GM12873 (cell line): ENCODE results near the gene ZNF555.

Experiments
- TF ChIP-seq, protein P1 (sequence below): IDR thresholded peaks from 2 replicates; pipeline ENCODE4 v1.5.1; 2012; ENCODE audit warnings: low read depth, mild to moderate bottlenecking, moderate library complexity, low read length, control low read depth; ENCODE audit not compliant: insufficient read depth; ENCODE audit errors: missing control alignments

The ZNF555 gene

DNA sequence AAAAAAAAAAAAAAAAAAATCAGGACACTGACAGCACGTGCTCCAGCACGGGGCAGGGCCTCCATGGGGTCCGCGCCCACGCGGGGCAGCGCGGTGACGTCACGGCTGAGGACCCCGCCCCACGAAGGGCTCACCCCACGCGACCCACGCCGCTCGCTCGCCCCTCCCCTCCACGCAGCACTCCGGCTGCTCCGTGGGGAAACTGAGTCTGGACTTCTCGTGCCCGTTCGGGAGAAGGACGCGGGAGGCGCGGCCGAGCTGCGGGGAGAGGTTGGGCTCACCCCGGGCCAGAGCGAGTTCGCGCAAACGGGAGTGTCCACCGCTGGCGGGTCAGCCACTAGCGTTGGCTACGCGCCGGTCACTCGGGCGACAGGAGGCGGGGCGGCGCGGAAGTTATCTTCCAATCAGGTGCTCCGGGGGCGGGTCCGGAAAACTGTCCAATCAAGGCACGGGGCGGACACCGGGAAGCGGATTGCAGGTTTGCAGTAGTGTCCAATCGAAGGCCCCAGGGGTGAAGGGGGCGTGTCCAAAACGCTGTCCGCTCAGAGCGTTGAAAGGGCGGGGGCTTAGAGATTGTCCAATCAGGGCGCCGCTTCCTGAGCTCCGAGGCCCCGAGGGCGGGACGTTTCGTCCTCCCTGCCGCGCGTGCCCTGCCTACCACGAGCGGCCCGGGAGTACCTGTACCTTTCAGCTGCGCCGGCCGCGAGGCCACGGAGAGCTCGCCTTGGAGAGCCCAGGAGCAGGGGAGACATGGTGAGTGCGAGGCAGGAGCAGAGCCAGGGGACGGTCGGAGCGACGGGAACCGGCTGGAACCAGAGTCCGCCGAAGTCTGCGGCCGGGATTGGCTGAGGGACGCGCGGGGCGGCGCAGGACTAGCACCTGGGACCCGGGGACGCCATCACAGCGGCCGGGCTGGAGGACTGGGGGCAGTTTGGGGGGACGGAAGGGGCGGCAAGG is 59.3 kb downstream of the ZNF555 start, which contains the start of gene ZNF57:
Gene ZNF57 (plus strand): TSS at position 633 of the 957 bp plus-strand sequence. CDS start 118 bp downstream, at position 751.
- TF ChIP-seq, protein P1, sequence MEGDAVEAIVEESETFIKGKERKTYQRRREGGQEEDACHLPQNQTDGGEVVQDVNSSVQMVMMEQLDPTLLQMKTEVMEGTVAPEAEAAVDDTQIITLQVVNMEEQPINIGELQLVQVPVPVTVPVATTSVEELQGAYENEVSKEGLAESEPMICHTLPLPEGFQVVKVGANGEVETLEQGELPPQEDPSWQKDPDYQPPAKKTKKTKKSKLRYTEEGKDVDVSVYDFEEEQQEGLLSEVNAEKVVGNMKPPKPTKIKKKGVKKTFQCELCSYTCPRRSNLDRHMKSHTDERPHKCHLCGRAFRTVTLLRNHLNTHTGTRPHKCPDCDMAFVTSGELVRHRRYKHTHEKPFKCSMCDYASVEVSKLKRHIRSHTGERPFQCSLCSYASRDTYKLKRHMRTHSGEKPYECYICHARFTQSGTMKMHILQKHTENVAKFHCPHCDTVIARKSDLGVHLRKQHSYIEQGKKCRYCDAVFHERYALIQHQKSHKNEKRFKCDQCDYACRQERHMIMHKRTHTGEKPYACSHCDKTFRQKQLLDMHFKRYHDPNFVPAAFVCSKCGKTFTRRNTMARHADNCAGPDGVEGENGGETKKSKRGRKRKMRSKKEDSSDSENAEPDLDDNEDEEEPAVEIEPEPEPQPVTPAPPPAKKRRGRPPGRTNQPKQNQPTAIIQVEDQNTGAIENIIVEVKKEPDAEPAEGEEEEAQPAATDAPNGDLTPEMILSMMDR, result no peak

DNA sequence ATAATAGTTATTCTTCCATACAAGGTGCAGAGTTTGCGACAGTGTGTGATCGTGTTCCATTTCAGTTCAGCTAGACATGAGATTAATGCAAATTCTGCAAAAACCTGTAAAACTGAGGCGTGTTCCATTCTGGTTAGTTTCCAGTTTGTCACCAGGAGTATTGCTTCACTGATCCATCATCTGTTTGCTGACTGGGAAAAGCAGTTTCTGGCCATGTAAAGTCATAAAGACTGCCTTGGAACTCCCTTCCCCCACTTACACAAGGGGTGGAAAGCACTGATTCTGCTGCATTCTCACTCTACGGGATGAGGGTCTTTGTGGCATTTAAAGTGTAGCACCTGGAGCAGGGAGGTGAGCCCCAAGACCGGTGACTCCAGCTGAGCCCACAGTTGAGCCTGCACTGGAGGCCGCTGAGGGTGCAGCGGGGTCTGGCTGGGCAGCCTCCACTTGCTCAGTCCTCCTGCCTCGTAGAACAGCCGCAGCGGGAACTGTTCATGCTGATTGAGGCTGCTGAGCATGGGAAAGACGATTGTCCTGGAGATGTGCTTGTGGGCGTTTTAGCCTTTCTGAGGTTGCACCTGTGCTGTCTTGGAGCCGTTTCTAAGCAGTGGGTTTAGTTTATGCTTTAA is 61.4 kb downstream of the ZNF555 start:
- TF ChIP-seq, protein P1, result no peak

DNA sequence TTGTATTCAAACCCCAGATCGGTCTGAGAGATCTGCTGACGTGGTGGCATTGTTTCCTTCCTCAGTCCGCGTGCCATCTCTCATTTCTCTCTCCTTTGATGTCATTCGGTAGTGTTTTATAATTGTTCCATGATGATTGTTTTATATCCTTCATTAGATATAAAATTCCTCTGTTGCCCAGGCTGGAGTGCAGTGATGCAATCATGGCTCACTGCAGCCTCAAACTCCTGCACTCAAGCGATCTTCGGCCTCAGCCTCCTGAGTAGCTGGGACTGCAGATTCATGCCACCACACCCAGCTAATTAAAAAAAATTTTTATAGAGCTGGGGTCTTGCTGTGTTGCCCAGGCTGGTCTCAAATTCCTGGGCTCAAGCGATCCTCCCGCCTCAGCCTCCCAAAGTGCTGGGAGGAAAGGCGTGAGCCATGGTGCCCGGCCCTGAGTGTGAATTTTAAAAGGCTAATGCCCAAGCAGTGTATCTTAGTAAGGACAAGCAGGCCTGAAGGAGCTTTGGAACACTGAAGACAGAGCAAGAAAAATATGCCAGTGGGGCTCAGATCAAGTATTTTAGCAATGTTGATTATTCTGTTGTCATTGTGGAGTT is 64.7 kb downstream of the ZNF555 start:
- TF ChIP-seq, protein P1, result no peak

DNA sequence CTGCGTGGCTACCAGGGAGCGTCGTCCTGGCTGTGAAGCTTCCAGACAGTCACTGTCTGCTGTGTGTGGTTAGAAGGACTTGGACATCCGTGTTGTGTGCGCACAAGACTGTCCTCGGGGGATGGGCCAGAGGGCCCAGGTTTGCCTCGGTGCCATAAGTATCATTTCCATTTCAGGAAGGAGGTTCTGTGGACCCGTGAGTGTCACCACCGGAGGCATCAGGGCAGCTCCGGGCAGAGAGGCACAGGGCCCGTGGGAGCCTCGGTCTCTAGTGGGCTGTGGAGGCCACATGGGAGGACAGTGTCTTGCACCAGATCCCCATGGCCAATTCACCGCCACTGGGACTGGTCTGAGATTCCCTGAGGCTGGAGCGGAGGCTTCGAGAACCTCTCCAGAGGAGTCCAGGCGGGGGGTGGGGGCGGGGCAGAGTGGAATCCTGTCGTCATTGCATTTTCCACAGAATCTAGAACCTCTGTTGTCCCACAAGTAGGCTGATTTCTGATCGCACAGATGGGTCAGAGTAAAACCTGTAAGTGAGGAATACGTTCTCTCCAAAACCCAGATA is 65.4 kb downstream of the ZNF555 start:
- TF ChIP-seq, protein P1, result no peak
